ENCODE results near the gene SLC35C1. TPM values are rescaled to one million over a fixed set of nuclear protein-coding genes. Genes with fewer than 3 reads are reported as not detected.

The SLC35C1 gene
- total and polyA plus RNA-seq, 2 experiments from 2014 or later: 6.8 to 11.0 TPM

- Histone ChIP-seq H3K27me3 (ENCODE audit: insufficient read depth) (peaks cover 7% of the 10 kb centered on the region), H3K79me2 (replicated peaks; ENCODE audit: insufficient read depth) (no peaks in the 10 kb centered on the region), H3K9me2 (ENCODE audit: insufficient read depth) (0 out of 2 replicates have a peak, but pooled peaks cover 5% of the 10 kb centered on the region), H4K20me1 (replicated peaks; ENCODE audit: insufficient read depth) (no peaks in the 10 kb centered on the region), H3K27ac (ENCODE audit: low read depth) (no peak overlapping the region), H3K36me3 (ENCODE audit: insufficient read depth) (no peaks in the 10 kb centered on the region), H3K4me3 (no peak overlapping the region), H3F3A (replicated peaks; ENCODE audit: low read depth) (no peaks in the 10 kb centered on the region), H3K4me2 (no peak overlapping the region), H2AFZ (no peak overlapping the region), H3K4me1 (ENCODE audit: insufficient read depth) (0 out of 2 replicates have a peak, but pooled peaks cover 3% of the 10 kb centered on the region)
- H3K9me3 Mint-ChIP-seq: no peaks in the 10 kb centered on the region
- H3K4me1 Mint-ChIP-seq: no peaks in the 10 kb centered on the region
- H3K4me3 Mint-ChIP-seq: no peak overlapping the region
- no peaks in the 10 kb centered on the region for H3K36me3 Mint-ChIP-seq (ENCODE audit: low read depth)
- TF ChIP-seq NANOG (IDR thresholded peaks at IDR 0.05; ENCODE audit: borderline replicate concordance): no peak
- no peak for TF ChIP-seq STAT1 (IDR thresholded peaks at IDR 0.05; ENCODE audit: unreplicated experiment)
- no peak for TF ChIP-seq EZH2 (IDR thresholded peaks at IDR 0.05; ENCODE audit: low read depth, unreplicated experiment)
- no peak for TF ChIP-seq ZNF331 (CRISPR knock-in tag; IDR thresholded peaks at IDR 0.05; ENCODE audit: low read depth)
- TF ChIP-seq EZH2phosphoT487 (IDR thresholded peaks at IDR 0.05; ENCODE audit: unreplicated experiment): no peak
- no peak for TF ChIP-seq ZNF462 (CRISPR knock-in tag; IDR thresholded peaks at IDR 0.05)
- no peak for TF ChIP-seq ZNF114 (CRISPR knock-in tag; IDR thresholded peaks at IDR 0.05)
- no peak for TF ChIP-seq REST (IDR thresholded peaks at IDR 0.05; ENCODE audit: unreplicated experiment)
- TF ChIP-seq JUNB (IDR thresholded peaks at IDR 0.05; ENCODE audit: unreplicated experiment): no peak
- no peak for TF ChIP-seq POLR2AphosphoS5 (IDR thresholded peaks at IDR 0.05; ENCODE audit: low read depth)
- no peak for TF ChIP-seq ETS1 (IDR thresholded peaks at IDR 0.05)
- TF ChIP-seq CREB1 (CRISPR knock-in tag; IDR thresholded peaks at IDR 0.05; ENCODE audit: low read depth): no peak
- TF ChIP-seq CTCF (conservative IDR thresholded peaks at IDR 0.05; ENCODE audit: low read depth in 2 of 2): no peak
- no peak for DNase-seq (ENCODE audit: low spot score)
- peaks cover 17% of the 10 kb centered on the region for H3K27me3 Mint-ChIP-seq (ENCODE audit: insufficient read depth, low read depth, poor library complexity)
- no peak for ATAC-seq
- no peak overlapping the region for H3K27ac Mint-ChIP-seq
Measured at GRCh38 chr11:45768486-45768885, 36.5 kb upstream of the SLC35C1 start.
